ENCODE measurements around the gene LEP.

Gene LEP

GRCh38 chr7:128251337-128251736, 10.3 kb downstream of the LEP start:
- DNase-seq = no peak

GRCh38 chr7:128253701-128254100, 12.6 kb downstream of the LEP start:
- no peak for DNase-seq

DNA sequence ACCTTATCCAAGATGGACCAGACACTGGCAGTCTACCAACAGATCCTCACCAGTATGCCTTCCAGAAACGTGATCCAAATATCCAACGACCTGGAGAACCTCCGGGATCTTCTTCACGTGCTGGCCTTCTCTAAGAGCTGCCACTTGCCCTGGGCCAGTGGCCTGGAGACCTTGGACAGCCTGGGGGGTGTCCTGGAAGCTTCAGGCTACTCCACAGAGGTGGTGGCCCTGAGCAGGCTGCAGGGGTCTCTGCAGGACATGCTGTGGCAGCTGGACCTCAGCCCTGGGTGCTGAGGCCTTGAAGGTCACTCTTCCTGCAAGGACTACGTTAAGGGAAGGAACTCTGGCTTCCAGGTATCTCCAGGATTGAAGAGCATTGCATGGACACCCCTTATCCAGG, 13.4 kb downstream of the LEP start:
- DNase-seq = no peak

DNA sequence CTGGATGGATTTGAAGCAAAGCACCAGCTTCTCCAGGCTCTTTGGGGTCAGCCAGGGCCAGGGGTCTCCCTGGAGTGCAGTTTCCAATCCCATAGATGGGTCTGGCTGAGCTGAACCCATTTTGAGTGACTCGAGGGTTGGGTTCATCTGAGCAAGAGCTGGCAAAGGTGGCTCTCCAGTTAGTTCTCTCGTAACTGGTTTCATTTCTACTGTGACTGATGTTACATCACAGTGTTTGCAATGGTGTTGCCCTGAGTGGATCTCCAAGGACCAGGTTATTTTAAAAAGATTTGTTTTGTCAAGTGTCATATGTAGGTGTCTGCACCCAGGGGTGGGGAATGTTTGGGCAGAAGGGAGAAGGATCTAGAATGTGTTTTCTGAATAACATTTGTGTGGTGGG, 14.2 kb downstream of the LEP start:
- DNase-seq = no peak

DNA sequence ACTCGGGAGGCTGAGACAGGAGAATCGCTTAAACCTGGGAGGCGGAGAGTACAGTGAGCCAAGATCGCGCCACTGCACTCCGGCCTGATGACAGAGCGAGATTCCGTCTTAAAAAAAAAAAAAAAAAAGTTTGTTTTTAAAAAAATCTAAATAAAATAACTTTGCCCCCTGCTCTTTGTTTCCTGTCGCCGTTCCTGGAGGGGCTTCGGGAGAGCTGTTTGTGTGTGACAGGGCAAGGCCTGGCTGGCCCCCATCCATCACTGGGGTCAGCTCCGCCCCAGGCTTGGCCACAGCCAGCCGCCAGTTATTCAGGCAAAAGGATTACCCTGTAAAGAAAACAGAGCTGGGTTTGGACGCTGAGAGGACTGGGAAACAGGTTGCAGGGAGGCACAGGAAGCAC, 16.4 kb downstream of the LEP start:
- no peak for DNase-seq

GRCh38 chr7:128259131-128260061, 18.3 kb downstream of the LEP start:
- DNase-seq = peak in 1 of 2 experiments; percentile 24

- no peak for DNase-seq
Observed at GRCh38 chr7:128260069-128260795, 19.2 kb downstream of the LEP start.

DNA sequence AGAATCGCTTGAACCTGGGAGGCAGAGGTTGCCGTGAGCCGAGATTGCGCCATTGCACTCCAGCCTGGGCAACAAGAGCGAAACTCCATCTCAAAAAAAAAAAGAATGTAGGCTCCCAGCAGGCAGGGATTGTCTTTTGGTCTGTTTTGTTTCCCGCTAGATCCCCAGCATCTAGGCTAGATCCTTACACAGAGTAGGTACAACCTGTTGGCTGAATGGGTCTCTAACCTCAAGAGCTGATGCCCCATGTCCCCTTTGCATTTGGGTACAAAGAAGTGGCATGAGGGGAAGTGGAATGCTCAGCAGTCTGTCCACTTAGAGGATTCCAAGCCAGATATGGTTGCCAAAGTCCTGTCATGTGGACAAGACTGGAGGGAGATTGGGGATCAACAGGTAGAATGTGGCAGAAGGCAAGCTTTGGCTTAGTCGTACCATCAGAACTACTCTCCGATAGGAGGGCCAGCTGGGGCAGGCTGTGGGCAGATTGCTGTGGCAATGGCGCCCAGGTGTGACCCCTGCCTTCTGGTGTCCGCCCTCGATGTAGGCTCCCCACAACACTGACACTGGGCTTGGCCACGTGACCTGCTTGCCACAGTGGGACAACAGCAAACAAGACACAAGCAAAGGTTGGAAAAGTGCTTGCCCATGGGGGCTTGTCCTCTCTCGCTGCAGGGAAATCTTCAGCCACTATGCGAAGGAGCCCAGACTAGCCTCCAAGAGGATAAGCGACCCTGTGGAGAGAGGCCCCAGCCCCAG, 21.4 kb downstream of the LEP start:
- DNase-seq = no peak

DNA sequence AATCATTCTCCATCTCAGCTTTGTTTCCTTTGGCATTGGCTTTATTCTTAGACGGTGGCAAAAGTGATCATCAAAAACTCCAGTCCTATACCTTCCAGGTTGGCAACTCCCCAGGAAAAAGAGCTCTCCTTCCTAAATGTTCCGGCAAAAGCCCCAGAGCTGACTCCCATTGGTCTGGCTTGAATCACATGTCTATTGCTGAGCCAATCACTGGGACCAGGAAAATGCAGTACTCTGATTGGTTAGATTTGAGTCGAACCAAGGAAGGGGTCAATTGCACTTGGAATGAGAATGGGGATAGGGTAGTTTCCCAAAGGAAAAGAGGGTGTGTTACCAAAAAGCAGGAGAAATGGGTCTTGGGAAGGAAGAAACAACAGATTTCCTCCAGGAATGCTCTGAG, 22.3 kb downstream of the LEP start:
- DNase-seq = no peak

DNA sequence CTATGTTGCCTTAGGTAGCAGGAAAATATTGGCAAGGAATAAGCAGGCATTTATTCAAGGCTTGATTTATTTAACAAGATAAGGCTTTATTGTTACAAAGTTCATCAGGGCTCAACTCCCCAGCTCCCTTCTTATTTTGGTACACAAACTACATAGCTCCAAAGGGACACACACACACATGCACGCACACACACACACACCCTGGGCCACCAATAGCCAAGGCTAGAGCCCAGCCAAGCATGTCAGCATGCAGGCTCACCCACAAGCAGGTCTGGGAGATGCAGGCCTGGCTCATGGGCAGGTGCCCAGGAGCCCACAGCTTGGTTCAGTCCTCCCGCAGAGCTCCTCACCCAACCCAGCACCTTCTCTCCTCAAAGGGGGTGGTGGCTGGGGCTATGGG, 23.4 kb downstream of the LEP start:
- DNase-seq = no peak

- no peak for DNase-seq
Observed at GRCh38 chr7:128265156-128265905, 24.3 kb downstream of the LEP start.

DNA sequence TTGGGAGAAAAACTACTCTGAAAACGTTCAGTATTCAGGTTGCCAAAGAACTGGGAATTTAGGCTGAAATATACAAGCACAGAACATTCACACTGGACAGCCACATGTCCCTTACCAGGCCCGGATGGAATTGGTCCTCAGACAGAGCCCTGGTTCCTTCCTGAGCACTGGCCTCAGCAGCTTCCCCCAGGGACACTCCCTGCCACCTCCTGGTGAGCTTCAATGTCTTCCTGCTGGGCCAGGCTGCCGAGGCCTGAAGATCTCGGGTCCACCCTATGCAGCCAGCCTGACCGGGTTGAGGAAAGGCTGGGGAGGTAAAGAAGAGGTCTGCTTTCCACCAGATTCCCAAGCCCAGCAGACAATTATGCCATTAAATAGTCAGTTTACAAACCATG, 24.8 kb downstream of the LEP start:
- DNase-seq = no peak

- DNase-seq = no peak
Observed at GRCh38 chr7:128266529-128266882, 25.4 kb downstream of the LEP start.

DNA sequence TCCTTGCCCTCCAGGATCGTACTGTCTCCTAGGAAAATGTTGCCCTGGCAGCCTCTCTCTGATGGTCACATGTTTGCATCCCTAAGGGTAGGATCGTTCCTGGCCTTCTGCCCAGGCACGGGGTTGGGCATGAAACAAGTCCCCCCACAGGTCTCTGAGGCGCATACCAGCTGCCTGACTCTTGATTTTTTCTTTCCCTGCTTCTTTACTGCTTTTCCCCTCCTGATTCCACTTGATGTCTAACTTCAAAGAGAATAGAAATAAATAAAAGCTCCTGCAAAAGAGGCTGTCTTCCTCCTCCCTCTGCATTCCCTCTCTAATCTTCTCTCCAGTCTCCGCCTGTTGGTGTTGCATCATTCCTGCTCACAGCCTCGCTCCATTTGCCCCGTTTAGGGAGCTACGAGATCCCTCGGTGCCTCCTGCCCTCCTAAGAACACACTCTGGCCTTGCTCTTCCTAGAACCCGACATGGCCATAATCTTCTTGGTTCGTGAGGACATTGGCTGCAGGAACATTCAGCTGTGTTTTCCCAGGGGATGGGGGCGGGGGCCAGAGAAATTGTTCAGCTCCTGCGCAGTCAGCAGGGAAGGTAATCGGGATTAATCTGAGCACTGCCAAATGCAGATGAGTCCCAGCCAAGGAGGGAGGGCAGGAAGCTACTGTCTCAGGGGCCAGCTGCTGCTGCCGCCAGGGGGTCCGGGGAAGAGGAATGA, 26.0 kb downstream of the LEP start:
- peak; percentile 81 to 95 for DNase-seq

DNA sequence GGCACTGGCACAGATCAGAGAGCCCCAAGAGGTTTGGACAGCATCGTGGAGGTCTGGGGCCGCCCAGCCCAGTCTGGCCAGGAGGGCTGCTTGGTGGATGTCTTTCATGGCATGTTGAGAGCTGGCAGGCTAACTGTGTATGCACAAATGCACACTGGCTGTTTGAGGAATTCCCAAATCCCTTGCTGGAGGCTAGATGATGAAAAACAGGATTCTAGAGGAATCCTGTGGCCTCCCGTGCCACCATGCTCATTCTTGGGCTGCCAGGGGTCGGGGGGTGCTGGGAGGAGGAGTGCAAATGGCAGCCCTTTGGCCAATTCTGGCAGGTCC, 26.5 kb downstream of the LEP start:
- DNase-seq = no peak

DNA sequence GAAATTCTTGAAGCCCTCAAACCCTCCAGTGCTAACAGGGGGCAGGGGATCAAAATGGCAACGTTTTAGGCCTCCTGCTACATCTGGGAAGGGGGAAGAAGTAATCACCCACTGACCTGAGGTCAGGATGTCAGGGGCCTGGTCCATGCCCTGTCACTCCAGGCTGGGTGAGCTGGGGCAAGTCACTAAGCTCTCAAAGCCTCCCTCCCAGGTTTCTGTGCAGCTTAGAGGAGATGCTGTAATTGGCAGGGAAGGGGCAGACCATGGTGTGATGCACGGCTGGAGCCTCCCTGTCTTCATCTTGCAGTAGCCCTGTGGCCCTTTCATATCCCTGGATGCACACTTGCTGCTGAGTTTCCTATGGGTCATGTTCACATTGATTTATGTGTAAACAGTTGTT, 27.2 kb downstream of the LEP start:
- DNase-seq = no peak

- DNase-seq = no peak
Observed at GRCh38 chr7:128270826-128271272, 29.8 kb downstream of the LEP start.

DNA sequence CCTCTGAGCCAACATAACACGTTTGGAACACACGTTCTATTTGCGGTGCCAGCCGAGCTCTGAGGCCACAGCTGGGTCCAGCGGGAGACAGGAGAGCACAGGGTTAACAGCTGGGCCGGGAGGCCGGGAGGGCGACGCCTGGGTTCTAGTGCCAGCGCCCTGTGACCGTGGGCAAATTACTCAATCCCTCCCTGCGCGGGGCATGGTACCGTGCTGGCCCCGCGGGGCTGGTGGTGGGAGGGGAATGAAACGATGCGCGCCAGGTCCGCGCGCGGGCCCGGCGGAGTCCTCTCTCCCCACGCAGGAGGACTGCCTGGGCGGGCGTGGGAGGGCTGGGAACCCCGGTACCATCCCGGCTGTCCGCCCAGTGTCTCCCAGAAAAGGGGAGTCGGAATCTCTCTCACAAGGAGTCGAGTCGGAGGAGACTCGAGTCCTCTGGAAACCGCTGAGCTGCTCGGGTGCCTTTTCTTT, 30.4 kb downstream of the LEP start:
- no peak for DNase-seq

DNA sequence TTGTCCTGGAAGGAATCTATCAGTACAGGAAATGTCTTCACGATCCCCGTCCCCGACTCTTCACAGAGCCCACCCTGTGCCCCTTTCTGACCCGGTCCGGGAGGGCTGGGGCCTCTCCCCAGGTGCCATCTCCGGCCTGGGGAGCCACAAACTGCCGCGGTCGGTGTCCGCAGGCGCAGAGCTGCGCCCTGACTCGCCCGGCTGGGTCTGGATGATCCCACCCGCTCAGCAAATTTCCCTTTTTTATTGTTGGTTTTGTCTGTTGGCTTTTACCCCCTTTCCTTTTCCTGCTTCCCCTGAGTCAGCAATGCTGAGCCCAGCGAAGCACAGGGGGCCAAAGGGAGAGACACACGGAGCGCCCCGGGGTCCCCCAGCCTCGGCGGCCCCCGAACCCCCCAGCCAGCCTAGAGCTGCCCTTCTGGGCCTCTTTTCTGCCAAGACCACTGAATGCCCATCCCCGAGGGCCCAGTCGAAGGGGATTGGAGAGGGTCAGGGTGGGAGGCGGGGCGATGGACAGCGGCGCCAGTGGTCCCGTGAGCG, 30.9 kb downstream of the LEP start:
- no peak for DNase-seq

DNA sequence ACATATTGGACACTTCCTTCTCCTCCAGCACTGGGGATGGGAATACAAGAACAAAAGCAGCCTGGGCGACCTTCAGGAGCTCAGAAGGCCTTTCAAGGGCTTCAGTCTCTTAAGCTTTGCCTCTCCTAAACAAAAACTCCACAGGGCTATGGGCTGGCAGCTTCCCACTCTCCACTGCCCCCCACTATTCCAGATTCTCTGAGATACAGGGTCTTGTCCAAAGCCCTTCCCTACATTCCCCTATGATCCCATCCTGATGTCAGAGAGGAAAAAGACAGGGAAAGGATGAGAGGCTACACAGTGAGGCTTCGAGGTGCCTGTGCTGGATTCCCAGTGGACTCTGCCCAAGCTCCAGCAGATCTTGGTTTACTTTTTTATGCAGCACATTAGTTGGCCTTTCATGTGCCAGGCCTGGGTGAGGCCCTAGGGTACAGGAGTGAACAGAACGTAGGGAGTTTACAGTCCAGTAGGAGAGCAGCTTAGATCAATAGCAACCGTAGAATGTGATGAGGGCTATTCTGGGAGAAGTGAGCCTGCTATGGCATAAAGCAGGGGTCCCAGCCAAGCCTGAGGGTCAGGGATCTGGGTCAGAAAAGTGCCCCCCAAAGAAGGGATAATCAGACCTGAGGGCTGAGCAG, 33.3 kb downstream of the LEP start:
- DNase-seq = no peak

DNA sequence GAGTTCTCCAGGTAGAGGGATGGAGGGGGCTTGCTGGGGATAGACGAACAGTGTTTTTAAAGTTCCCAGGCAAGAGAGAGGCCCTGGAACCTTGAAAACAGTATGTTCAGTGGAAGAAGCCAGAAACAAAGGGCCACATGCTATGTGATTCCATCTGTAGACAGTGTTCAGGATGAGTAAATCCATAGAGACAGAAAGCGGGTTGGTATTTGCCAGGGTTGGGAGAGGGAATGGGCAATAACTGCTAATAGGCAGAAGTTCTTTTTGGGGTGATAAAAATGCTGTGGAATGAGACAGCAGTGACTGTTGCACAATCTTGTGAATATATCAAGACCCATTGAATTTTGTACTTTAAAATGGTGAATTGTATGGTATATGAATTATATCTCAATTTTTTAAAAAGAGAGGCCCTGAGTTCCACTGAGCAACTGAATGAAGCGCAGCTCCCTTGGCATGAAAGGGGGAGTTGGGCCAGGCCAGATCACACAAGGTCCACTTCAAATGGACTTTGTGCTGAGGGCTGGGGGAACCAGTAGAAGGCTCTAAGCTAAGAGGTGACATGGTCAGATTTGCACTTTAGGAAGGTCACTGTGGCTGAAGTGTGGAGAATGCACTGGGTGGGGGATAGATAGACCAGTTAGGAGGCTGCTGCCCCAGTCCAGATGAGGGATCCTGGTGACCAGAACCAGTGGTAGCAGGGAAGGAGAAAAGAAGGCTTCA, 34.0 kb downstream of the LEP start:
- no peak for DNase-seq

Data from NCI-H446 (cell line).